Activated CD4-positive, CD25-positive, alpha-beta regulatory T cell treated with anti-CD3 and anti-CD28 coated beads, Interleukin-2, amount 50 U/mL, for 72 hours (primary cell): Measurements from ENCODE around the gene PDZD2.

Source experiments
- DNase-seq: peaks from one replicate; pipeline ENCODE4 v3.0.0; 2021

The PDZD2 gene

DNA sequence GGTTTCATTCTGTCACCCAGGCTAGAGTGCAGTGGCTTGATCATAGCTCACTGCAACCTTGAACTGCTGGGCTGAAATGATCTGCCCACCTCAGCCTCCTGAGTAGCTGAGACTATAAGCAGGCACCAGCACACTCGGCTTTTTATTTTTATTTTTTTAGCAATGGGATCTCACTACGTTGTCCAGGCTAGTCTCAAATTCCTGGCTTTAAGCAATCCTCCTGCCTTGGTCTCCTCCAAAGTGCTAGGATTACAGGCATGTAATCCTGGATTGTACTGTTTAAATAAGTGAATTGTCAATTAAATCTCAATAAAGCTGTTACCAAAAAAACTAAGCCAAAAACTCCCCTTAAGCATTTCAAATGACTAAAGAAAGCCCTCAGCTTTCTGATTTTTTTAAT is 516.3 kb downstream of the PDZD2 start:
- no peak for DNase-seq

DNA sequence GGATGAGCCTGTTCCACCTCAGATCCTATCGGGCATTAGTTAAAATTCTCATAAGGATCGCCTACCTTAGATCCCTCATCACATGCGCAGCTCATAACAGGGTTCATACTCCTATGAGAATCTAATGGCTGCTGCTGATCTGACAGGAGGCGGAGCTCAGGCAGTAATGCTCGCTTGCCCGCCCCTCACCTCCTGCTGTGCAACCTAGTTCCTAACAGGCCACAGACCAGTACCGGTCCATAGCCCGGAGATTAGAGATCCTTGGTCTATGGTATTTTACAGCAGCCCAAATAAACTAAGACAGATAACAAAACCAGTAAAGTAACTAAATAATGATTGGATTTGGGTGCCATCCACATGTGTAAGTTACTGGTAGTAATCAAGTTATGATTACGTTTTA is 517.7 kb downstream of the PDZD2 start:
- DNase-seq = no peak

DNA sequence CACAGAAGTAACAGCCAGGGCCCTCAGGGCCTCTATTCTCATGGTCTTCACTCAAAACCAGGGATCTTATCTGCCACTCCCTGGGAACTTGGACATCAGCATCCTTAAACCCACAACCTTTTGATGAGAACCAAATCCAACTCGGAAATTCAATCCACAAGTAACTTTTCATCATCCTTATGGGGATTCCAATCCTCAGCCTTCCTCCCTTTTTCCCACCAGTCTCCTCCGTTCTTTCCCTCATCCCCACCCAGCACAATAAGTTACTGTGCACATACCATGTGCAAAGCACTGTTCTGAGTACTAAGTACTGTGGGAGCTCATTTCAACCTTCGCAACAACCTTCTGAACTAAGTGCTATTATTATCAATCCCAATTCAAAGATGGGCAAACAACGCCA is 518.1 kb downstream of the PDZD2 start:
- DNase-seq = no peak

DNA sequence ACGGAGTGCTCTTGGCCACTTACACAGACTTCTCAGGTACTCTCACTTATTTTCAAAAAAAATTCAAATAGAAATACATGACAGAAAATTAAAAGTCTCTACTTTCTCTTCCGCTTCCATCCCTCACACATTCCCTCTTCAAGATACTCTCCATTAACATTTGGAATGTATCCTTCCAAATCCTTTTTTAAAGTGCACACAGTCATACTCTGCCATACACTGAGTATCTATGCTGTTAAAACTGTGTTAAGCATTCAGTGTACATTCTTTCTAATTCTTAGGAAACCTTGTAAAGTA is 519.7 kb downstream of the PDZD2 start:
- DNase-seq = no peak

DNA sequence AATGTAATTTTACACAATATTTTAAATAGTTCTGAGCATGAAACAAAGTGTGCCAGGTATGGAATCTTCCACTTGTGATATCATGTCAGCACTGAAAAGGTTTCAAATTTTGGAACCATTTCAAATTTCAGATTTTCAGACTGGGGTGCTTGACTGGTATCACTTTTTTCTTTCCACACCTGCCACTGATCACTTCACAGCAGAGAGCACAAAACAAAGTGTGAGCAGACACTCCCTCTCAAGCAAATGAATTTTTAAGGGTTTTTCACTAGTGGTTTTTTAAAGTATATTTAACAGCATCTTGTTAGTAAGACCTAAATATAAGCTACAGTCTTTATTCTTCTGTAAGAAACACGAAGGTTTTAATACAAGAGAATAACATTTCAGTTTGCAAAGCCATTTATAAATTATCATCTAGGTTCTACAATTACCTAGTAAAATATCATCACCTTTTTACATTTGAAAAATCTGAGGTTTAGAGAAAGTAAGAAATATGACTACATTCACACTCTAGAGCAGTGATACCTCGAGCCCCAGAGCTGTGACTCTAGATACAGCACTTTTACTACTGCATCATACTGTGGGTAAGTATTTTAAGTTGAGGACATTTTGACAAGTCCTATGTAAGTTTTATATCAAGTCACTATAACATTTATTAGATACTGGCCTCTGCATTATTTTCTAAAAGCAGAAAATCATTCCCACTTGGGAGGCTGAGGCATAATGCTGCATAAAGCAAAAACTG is 520.6 kb downstream of the PDZD2 start:
- no peak for DNase-seq

DNA sequence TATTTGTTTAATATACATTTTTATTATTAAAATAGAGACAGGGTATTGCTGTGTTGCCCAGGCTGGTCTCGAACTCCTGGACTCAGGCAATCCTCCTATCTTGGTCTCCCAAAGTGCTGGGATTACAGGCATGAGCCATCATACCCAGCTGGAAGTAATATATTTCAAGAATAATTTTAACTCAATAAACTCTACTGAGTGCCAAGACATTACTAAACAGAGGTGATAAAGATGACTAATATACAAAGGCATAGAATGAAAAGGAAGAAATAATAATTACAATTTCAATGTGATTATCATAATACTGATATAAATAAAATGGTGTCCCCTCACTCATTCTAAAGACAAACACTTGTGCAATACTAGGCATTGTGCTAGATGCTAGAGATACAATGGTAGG is 521.3 kb downstream of the PDZD2 start:
- DNase-seq = no peak
